AG04450 (cell line): Measurements from ENCODE around the gene IL1R2. TPM values are rescaled to one million over a fixed set of nuclear protein-coding genes. Genes with fewer than 3 reads are reported as not detected.

Source experiments
- CTCF ChIA-PET: fragments of 300-600, 350-600 bp; formaldehyde crosslinking; extraction: SDS; loops from one replicate; lab custom pipeline; 2022; ENCODE audit warnings: antibody characterized with exemption, inconsistent platforms; lab: Charles Lee
- POLR2A ChIA-PET: fragments of 350-600 bp; formaldehyde crosslinking; extraction: SDS; loops from one replicate; lab custom pipeline; 2021; ENCODE audit warnings: antibody characterized with exemption, inconsistent platforms; lab: Yijun Ruan, JAX
- DNase-seq: peaks from one replicate; pipeline ENCODE4 v3.0.0-alpha.2; 2011; ENCODE audit warnings: low read depth, low spot score
- H3K27ac ChIP-seq: one replicate; pipeline ENCODE4 v1.5.1; 2012; ENCODE audit warnings: low read depth, low read length, control low read depth
- H3K27me3 ChIP-seq: one replicate; pipeline ENCODE4 v1.6.0; 2012; ENCODE audit warnings: low read length; ENCODE audit not compliant: control insufficient read depth, insufficient read depth
- H3K4me3 ChIP-seq: 2 replicates; pipeline ENCODE4 v1.5.1; 2011; ENCODE audit warnings: mild to moderate bottlenecking, low read depth, low read length, control low read depth
- H3K9me3 ChIP-seq: 2 replicates; pipeline ENCODE4 v1.5.1; 2012; ENCODE audit warnings: low read length; ENCODE audit not compliant: control insufficient read depth, insufficient read depth
- polyA plus RNA-seq: library from polyadenylated mRNA; depleted of rRNA; stranded (reverse); fragments of >200 nt; gene quantifications from 2 replicates; pipeline ENCODE4 v1.2.3, GENCODE V29; 2011
- TF ChIP-seq, protein P1 (sequence below): IDR thresholded peaks from 2 replicates; pipeline ENCODE4 v1.5.1; 2011; ENCODE audit warnings: low read depth, low read length, control low read depth, inconsistent platforms

IL1R2 gene
- polyA plus RNA-seq, 1 experiment = 0.41 TPM

- H3K27ac ChIP-seq = no peak overlapping the region
- peaks cover 12% of the 10 kb centered on the region for H3K27me3 ChIP-seq
- ChIA-PET POLR2A (no interaction called here), CTCF (interaction anchor here (0.7 to 5.4 kb wide), 3 partner anchors 237 to 440 kb away, joined by 3 to 99 read pairs (median 4); no protein-coding TSS in a partner anchor)
- H3K4me3 ChIP-seq = no peak overlapping the region
- TF ChIP-seq, protein P1, sequence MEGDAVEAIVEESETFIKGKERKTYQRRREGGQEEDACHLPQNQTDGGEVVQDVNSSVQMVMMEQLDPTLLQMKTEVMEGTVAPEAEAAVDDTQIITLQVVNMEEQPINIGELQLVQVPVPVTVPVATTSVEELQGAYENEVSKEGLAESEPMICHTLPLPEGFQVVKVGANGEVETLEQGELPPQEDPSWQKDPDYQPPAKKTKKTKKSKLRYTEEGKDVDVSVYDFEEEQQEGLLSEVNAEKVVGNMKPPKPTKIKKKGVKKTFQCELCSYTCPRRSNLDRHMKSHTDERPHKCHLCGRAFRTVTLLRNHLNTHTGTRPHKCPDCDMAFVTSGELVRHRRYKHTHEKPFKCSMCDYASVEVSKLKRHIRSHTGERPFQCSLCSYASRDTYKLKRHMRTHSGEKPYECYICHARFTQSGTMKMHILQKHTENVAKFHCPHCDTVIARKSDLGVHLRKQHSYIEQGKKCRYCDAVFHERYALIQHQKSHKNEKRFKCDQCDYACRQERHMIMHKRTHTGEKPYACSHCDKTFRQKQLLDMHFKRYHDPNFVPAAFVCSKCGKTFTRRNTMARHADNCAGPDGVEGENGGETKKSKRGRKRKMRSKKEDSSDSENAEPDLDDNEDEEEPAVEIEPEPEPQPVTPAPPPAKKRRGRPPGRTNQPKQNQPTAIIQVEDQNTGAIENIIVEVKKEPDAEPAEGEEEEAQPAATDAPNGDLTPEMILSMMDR = no peak
- no peaks in the 10 kb centered on the region for H3K9me3 ChIP-seq
- DNase-seq = no peak
Measured at GRCh38 chr2:102003696-102004095, 11.9 kb downstream of the IL1R2 start.

DNA sequence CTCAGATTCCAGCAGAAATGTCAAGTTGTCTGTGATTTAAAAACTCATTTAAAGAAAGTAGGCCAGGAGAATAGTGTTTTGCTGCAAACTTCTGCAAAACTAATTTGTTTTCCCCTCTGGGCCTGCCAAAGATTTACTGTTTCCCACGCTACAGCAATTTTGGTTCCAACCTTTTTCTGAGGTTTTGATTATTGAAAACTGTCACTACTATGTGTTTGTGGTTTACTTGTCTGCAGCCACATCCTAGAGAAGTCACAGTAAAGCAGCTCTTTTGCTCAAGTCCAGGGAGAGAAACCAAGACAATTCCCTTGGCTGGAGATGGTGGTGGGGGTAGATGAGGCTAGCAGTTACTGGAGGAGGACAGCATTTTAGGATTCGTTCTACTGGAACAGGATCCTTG, 12.8 kb downstream of the IL1R2 start:
- Histone ChIP-seq H3K27me3 (peaks cover 9% of the 10 kb centered on the region), H3K27ac (no peak overlapping the region), H3K9me3 (no peaks in the 10 kb centered on the region), H3K4me3 (no peak overlapping the region)
- DNase-seq = no peak
- TF ChIP-seq, protein P1 = no peak
- CTCF ChIA-PET = interaction anchor here (0.5 to 5.4 kb wide), 10 partner anchors 8 to 439 kb away, joined by 3 to 99 read pairs (median 5); no protein-coding TSS in a partner anchor
- POLR2A ChIA-PET = no interaction called here

DNA sequence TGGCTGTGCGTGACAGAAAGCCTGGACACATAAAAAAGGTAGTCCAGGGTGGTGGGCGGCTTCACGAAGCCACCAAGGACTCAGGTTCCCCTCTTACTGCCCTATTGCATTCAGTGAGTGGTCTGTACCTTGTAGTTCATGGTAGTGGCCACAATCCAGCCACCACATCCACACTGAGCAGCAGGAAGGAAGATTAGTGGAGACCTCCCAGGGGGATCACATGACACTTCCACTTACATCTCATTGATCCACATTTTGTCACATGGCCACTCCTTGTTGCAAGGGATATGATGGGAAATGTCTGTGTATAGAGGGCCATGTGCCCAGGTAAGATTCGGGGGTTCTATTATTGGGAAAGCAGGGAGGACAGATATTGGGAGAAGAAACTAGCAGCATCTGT, 13.7 kb downstream of the IL1R2 start:
- no peak for DNase-seq
- TF ChIP-seq, protein P1 = no peak
- Histone ChIP-seq H3K9me3 (no peaks in the 10 kb centered on the region), H3K27ac (no peak overlapping the region), H3K27me3 (peaks cover 9% of the 10 kb centered on the region), H3K4me3 (no peak overlapping the region)
- ChIA-PET CTCF (interaction anchor here (0.8 to 5.4 kb wide), 26 partner anchors 8 to 610 kb away, joined by 3 to 99 read pairs (median 4); partner anchors contain the start of gene IL18R1), POLR2A (interaction anchor here (1.3 kb wide), 1 partner anchor 235 kb away, joined by 5 read pairs; no protein-coding TSS in a partner anchor)

GRCh38 chr2:102005989-102006885, 14.5 kb downstream of the IL1R2 start:
- TF ChIP-seq, protein P1 = peak; percentile 76
- Histone ChIP-seq H3K27me3 (peaks cover 9% of the 10 kb centered on the region), H3K4me3 (no peak overlapping the region), H3K9me3 (no peaks in the 10 kb centered on the region), H3K27ac (no peak overlapping the region)
- ChIA-PET CTCF (interaction anchor here (0.5 to 5.4 kb wide), 48 partner anchors 9 to 609 kb away, joined by 3 to 99 read pairs (median 4); partner anchors contain the start of gene IL18R1), POLR2A (interaction anchor here (0.6 to 1.3 kb wide), 2 partner anchors 135 to 235 kb away, joined by 3 to 5 read pairs; no protein-coding TSS in a partner anchor)
- DNase-seq = no peak

- H3K27ac ChIP-seq = no peak overlapping the region
- H3K4me3 ChIP-seq = no peak overlapping the region
- peaks cover 9% of the 10 kb centered on the region for H3K27me3 ChIP-seq
- H3K9me3 ChIP-seq = no peaks in the 10 kb centered on the region
- ChIA-PET CTCF (interaction anchor here (0.5 to 5.4 kb wide), 26 partner anchors 8 to 437 kb away, joined by 3 to 99 read pairs (median 4); partner anchors contain the start of gene IL18R1), POLR2A (no interaction called here)
- TF ChIP-seq, protein P1 = no peak
- no peak for DNase-seq
Measured at GRCh38 chr2:102006886-102007278, 15.1 kb downstream of the IL1R2 start.
